OCI-M2 (cell line): Measurements from ENCODE around the gene APLF.

Source experiments
- DNase-seq: peaks from one replicate; lab custom pipeline; 2025; ENCODE audit not compliant: unreplicated experiment; lab: John Stamatoyannopoulos, UW

Gene APLF

GRCh38 chr2:68467077-68467960, at the start of gene APLF, which contains the start of gene FBXO48:
Gene APLF, plus strand, starts transcription at chr2:68467585. Its CDS starts 147 bp downstream, at chr2:68467732.
Gene FBXO48, minus strand, starts transcription at chr2:68467294. Its CDS starts 2,149 bp downstream, at chr2:68465145.
- DNase-seq = peak; percentile 86

DNA sequence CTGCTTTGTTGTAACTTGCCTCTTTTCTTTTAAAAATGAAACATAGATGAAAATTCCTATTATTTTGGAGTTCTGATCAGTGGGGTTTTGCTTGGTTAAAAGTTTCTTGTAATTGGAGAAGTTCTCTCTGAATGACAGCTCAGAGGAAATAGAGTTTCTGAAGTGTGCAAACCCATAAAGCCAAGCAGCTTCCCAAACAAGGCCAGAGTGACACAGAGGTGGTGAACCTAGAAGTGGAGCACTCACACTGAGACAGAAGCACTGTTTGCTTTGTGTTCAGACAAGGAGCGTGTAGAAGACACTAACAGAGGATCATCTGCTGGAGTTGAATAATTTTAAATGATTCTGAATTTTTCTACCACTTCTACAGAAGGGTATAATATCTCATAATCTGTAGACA, 49.5 kb upstream of the APLF start:
- DNase-seq = no peak

DNA sequence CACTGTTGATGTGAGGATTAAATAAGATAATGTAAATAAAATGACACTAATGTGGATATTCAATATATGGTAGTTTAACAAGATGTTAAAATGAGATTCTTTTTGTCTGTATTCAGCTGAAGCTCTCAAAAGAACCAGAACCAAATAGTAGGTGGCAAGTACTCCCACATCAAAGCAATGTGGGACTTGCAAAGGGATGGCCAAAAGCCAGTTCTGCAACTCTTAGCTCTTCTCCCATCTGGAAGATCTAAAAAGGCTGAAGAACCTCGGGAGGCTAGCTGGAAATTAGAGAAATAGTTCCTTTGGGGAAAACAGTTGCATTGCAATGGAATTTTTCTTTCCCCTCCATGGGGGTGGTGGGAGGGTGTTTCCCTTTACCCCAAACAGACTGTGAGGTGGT, 49.0 kb upstream of the APLF start:
- DNase-seq = no peak

- no peak for DNase-seq
Measured at GRCh38 chr2:68418855-68419254, 48.5 kb upstream of the APLF start.

DNA sequence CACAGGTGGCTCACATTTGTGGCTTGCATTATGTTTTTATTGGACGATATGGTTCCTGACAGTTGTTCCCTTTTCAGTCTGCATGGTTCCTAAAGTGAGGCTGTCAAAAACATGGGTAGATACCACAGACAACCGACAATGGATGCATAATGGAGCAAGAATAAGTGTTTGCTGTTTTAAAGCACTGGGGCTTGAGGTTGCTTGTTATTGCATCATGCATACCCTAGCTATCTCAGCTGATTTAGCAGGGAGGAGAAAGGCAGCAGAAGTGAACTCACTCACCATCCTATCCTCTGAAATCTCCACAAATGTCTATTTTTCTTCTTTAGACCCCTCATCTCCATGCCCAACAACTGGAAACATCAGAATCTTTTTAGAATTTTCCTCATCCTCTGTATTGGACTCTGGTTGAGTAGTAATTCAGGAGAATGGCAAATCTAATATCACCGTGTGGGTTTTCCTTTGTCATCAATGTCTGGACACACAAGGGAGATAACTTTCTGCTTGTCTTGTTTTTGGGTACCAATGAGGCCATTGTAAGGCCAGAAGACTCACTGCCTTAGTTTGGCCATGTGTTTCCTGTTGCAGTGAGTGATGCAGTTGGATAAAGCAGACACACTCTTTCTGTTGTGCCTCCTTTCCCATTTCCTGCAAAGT, 47.0 kb upstream of the APLF start:
- no peak for DNase-seq

- DNase-seq = peak; percentile 37
Measured at GRCh38 chr2:68423966-68424650, 43.3 kb upstream of the APLF start.

- no peak for DNase-seq
Measured at GRCh38 chr2:68425503-68425902, 41.9 kb upstream of the APLF start.

GRCh38 chr2:68426446-68426845, 40.9 kb upstream of the APLF start:
- no peak for DNase-seq

GRCh38 chr2:68426848-68427579, 40.4 kb upstream of the APLF start:
- no peak for DNase-seq

DNA sequence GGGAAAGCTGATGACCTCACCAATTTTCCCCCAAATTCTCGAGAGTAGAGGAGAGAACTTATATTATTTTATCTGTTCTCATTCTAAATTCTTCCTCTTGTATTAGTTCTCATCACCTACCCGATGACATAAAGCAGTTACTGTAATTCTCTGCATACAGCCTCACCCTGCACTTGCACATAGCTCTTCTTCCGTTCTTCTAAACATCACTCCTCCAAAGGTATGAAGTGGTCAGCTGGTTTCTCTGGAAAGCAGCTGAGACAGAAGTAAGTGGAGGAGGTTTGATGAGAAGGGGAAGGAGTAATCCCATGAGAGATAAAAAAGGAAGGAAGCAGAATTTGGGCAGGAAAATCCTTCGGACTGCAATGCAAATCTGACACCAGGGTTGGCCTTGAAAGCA, 39.3 kb upstream of the APLF start:
- no peak for DNase-seq

DNA sequence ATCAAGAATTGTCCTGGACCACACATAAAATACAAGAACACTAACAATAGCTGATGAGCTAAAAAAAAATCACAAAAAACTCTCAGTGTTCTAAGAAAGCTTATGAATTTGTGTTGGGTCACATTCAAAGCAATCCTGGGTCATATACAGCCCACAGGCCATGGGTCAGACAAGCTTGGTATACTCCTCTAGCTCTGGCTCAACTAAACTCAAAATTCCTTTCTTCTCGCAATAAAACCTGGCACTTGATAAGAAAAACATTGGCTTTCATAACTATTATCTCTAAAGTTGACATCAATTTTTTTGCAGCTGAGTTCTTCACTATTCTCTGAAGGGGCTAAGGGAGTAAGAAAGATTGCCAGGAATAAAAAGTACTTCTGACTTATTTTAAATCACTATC, 38.6 kb upstream of the APLF start:
- no peak for DNase-seq

GRCh38 chr2:68429311-68429826, 38.0 kb upstream of the APLF start:
- no peak for DNase-seq

DNA sequence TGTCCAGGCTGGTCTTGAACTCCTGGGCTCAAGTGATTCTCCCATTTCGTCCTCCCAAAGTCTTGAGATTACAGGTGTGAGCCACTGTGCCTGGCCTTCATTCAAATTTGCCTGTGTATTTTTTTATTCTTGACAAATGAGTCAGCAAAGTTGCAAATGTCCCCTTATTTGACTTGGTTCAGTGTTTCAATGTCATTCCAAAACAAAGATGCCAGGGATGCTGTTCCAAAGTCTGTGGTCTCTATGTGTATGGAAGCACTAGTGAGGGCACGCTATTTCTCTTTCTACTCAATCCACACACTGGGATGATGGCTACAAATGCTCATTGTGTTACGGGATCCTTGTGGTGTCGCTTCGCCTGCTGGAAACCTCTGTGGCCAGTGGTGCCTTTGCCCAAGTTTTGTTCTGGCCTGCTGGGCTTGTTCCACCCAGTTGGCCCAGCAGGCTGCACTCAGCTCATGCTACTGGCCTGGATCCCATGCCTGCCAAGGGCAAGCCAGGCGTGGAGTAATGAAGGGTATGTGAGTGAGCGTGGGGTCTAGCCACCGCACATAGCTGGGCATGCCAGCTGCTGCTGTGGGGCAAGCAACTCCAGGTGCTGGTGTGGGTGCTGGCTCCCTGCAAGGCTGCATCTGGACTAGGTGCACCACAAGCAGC, 35.9 kb upstream of the APLF start:
- no peak for DNase-seq

GRCh38 chr2:68432696-68433658, 34.4 kb upstream of the APLF start:
- no peak for DNase-seq

DNA sequence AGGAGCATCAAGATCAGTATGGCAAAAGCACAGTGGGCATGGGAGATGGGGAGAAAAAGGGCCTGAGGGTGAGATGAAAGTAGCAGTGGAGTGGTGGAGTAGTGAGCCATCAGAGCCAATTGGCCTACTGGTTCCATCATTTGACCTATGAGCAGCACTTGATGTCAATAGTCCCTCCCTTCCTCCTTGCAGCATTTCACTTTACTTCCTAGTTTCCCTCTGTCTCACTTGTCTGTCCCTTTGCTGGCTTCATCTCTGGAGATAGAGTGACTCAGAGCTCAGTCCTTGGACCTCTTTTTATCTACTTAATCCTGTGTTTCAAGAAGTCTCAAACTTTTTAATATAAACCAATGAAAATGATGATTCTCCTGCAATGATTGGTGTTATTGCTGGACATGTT, 32.4 kb upstream of the APLF start:
- DNase-seq = no peak

DNA sequence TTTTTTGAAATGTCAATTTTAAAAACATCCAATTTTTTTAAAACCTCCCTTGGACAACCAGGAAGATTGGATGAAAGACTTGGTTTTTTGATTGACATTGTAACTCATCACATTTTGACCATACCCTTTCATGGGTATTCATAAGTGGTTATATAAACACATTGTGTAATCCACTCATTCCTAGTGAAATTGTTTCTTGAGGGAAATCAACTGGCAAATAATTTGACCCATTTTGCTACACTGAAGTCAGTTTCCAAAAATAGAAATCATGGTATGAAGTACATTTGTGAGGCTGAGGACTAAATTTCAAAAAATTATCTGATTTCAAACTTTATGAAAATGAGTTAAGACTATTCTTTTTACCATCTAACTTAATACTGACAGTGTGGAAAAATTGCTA, 31.8 kb upstream of the APLF start:
- DNase-seq = no peak

DNA sequence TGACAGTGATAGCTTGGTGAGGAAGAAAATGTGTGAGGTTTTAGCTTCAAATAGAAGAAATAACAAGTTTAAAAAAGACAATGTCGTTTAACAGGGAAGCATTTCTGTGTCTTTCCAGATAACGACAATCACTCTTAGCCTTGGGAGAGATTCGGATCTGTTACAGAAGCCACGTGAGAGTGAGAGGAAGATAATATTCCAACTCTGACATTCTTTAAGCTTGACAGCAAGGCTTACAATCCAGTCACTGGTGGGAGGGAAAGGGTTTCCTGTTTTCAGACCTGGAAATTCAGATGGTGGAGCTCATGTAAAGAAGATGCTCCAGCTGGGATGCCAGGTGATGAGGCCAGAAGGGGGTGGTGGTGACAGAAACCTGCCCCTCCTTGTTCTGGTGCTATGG, 31.1 kb upstream of the APLF start:
- no peak for DNase-seq

DNA sequence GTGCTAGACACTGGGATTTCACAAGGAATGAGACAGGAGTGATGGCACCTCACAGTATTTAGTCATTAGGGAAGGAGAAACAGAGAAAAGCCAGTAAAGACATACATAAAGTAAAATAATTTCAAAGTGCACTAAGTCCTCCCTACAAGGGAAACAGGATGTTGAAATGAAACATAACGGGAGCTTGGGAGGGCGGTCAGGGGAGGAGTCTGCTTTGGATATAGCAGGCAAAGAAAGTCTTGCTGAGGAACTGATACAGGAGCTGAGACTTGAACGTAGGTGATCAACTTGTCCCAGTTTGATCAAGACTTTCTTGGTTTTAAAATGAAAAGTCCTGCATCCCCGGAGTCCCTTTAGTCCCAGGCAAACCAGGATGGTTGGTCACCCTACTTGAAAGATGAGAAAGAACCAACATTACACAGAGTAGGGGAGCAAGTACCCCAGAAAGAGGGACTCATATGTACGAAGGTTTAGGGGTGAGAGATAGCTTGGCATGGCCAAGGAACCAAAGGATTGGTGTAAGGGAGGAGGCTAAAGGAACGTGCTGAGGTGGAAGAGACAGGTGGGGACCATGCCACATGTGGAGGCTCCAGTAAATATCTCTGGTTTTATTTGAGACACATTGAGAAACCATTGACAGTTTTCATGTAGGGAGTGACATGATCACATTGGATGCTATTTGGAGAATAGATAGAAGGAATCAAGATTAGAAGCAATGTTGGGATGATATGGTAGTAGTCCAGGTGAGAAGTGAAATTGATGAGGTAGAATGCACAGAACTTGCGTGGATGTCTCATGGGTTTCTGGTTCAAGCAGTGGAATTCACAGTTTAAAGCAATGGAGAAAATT, 28.7 kb upstream of the APLF start:
- DNase-seq = no peak
